GM18907 (cell line): ENCODE data around the gene MRPL37.

Experiments
- ATAC-seq: cut with Tn5 transposase; IDR thresholded peaks from one replicate; pipeline ENCODE4 v1.9.1; 2021; ENCODE audit warnings: mild to moderate bottlenecking, moderate library complexity; ENCODE audit not compliant: unreplicated experiment

The MRPL37 gene

DNA sequence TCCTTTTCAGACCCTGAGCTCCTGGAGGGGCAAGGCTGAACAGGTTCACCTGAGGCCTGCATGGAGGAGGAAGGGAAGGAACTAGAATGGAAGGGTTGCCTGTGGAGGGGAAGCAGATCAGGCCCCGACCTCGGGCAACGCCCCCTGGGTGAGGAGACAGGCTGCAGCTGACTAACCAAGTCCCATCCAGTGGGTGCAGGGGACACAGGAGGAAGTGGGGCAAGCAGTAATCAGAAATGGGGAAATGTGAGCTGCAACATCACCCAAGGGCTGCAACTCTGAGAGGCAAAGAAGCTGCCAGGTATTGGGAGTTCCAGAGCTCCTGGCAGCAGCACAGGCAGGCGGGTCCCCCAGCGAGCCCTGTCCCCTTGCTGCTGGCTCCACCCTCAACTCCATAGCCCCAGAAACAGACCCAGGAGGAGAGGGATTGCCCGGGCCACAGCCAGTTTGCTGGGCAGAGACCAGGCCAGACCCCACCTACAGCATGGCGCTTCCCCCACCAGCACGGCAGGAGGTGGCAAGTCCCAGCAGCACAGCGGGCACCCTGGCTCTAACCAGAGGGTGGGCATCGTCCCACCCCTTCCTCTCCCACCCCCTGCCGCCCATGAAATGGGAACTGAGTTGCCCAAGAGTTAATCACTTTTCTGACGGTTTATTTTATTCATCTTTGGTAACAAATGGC lies 38.5 kb downstream of the MRPL37 start:
- no peak for ATAC-seq

- no peak for ATAC-seq
Observed at GRCh38 chr1:54239035-54239383, 39.0 kb downstream of the MRPL37 start.

GRCh38 chr1:54239631-54240031 lies 39.7 kb downstream of the MRPL37 start:
- no peak for ATAC-seq

DNA sequence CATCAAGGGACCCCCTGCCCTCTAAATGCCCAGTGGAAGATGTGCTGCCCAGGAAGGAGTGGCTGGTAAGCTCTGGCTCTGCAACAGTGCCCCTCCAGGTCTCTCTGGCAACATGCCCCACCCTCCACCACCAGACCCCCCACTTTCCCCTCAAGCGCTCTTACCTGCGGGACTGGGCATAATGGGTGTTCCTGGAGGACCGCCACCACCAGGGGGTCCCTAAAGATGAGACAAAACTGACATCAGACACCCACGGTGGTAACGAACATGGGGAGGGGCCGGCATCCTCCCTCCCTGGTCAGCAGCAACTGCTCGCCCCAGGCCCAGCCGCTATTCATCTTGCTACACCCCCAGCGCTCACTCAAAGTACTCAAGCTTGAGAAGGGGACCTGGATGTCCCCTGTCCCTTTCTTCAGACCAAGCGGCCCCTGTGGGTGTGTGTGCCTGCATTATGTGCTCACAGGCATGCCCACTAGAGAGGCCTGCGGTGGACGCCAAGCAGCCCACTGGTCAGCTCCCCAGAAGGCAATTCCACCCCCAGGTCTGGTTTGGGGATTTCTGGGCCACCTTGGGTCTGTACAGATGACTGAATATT lies 40.9 kb downstream of the MRPL37 start:
- ATAC-seq = no peak

- no peak for ATAC-seq
Observed at GRCh38 chr1:54241364-54241763, 41.4 kb downstream of the MRPL37 start.

GRCh38 chr1:54243022-54243421 lies 43.1 kb downstream of the MRPL37 start:
- no peak for ATAC-seq

DNA sequence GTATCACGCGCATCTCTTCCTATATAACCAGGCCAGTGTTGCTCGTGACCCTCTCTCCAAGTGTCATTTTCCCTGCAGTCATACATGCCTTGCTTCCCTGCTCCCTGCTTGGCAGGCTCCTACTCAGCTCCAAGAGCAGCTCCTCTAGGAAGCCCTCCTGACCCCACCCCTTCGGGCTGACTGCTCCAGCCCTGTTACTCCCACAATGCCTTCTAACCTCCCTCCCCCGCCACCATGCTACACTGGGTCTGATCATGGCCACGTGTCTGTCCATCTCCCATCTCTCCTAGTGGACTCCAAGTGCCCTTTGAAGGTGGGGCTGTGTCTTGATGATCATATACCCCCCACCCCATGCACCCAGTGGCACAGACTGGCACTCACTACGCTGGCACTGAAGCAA lies 44.7 kb downstream of the MRPL37 start:
- no peak for ATAC-seq

- ATAC-seq = no peak
Observed at GRCh38 chr1:54245501-54245900, 45.5 kb downstream of the MRPL37 start.

- ATAC-seq = no peak
Observed at GRCh38 chr1:54246116-54246721, 46.3 kb downstream of the MRPL37 start.

DNA sequence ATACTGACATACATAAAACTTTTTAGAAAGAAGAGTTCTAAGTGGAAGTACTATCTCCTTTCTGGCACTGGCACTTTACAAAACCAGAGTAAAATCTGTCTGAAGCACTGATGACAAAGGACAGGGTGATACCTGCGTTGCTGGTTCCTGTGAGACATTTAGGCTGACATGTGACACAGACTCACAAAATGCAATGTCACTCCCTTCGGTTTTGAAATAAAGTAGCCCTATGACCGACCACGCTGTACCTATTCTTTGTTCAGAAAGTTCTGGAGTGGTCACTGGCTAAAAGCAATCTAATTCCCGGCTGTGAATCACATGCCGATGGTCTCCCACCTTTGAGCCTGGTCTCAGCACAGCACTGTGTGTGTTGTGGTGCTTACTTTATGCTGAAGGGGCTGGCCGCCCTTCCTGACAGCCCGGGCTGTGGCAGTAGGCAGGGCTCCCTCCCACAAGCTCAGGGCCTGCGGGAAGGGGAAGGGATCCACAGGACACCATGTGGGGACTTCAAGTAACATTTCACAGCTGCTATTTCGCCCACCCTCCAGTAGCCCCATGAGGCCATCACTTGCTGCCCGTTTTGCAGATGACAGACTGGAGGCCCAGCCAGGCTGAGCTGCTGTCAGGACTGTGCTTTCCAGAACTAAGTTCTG lies 48.0 kb downstream of the MRPL37 start:
- ATAC-seq = no peak

GRCh38 chr1:54248966-54249365 lies 49.0 kb downstream of the MRPL37 start:
- ATAC-seq = no peak

DNA sequence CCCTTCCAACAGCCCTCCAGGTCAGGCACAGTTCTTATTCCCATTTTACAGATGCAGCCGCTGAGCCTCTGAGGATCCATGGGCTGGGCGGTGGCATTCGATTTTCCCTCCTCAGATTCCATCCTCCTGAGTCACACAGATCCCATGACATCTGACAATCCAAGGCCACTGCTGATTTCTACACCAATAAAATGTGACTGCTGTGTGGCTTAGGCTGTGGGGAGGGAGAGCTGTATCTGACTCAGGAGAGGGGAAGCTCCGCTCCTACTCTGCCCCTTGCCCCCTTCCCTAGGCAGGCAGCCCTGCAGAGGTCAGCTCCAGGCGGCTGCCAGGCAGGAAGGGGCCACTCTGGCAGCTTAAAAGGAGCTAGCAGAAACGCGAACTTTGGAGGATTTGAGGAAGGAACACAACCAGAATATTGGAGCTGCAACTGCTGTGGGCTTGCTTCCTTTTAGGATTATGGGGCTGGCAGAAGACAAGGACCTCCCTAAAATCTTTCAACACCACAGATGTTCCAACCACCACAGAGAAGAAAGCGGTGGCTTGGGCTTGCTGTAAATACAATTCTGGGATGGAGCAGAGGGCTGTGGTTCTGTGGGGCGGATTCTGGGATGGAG lies 50.0 kb downstream of the MRPL37 start:
- no peak for ATAC-seq

DNA sequence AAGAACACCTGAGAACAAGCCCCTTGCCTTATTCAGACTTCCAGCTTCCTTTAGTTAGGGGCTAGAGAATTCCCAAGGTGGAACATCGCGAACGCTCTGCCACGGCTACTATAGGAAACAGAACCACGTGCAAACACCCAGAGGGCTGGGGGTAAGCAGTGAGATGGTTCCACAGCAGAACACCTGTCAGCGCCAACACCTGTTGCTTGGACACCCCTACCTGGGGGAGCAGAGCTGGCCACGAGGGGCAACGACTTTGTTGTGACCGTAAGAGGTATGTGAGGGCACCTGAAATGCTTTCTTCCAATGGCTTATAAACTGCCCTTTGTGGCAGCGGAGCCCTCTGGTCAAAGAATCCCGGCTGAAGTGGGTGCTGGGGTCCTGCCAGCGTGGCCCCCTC lies 50.7 kb downstream of the MRPL37 start:
- ATAC-seq = no peak

GRCh38 chr1:54252371-54252936 lies 52.5 kb downstream of the MRPL37 start:
- no peak for ATAC-seq

GRCh38 chr1:54253480-54253879 lies 53.5 kb downstream of the MRPL37 start:
- ATAC-seq = no peak

GRCh38 chr1:54254055-54254454 lies 54.1 kb downstream of the MRPL37 start:
- ATAC-seq = no peak

GRCh38 chr1:54255026-54255702 lies 55.2 kb downstream of the MRPL37 start:
- ATAC-seq = no peak

DNA sequence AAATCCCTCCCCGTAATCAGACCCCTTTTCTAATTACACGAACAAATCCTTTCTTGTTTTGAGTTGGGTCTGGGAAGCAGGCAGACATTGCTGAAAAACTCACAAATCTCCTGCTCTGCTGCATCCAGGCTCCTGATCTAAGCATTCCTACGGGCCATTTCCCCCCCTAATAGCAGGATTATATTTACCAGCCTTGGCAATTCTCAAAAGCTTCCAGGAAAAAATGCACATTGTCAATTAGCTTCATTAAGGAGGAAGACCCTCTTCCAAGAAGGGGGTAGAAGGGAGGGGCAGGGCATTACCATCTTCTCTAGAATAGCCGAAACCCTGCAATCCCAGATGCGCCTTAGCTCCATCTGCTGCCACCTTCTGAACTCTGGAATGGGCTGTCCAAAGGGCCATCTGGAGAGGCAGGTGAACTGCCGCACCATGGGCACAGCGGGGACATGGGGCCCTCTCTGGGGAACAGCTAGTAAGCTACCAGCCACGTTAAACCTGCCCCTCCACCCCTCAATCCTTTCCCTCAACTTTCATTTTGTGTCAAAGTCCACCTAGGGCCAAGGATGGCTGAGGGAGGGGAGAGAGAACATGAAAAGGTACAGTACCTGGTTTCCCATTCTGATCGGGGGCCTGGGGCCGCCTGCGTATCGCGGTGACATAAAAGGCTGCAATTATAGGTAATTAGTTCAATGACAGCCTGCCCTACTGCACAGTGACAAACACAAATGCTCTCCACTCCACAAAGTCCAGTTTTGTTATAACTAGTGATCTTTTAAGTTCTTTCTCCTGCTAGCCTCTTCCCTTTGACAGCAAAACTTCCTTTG lies 56.8 kb downstream of the MRPL37 start:
- no peak for ATAC-seq

GRCh38 chr1:54257346-54257620 lies 57.3 kb downstream of the MRPL37 start:
- no peak for ATAC-seq

DNA sequence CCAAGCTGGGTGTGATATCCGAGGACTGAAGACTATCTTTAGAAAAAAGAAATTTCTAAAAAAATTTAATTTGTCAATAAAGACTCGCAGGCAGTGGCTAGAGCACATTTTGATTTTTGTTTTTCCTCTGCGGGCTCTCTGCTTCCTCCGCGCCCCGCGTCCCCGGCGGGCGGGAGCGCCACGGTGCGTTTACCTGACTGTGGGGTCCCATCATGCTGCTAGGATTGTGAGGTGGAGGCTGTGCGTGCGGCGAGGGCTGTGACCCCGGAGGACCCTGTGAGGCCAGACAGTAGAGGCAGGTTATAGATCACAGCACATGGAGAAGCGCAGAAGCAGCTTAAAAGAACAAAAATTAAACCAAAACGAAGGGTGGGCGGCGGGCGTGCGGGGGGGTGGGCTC lies 57.9 kb downstream of the MRPL37 start:
- ATAC-seq = no peak
